K562 (cell line): Measurements from ENCODE around the gene CCDC73. TPM values are rescaled to one million over a fixed set of nuclear protein-coding genes. Genes with fewer than 3 reads are reported as not detected.

Experiments used
- ATAC-seq: fragments of 200-7000 bp; cut with Tn5 transposase; 3 replicates; pipeline ENCODE4 v1.9.1; 2020; ENCODE audit warnings: moderate library complexity
- BruUV-seq: library from RNA; stranded (reverse); fragments of 400-500 nt; replicated peaks from 2 replicates; lab custom pipeline; 2021; lab: Mats Ljungman, UMichigan
- CTCF ChIA-PET: fragments of 300-600 bp; formaldehyde crosslinking; extraction: SDS; loops from one replicate; lab custom pipeline; 2021; ENCODE audit warnings: low intra/inter-chr PET ratio; lab: Yijun Ruan, JAX
- POLR2A ChIA-PET: fragments of 300-600, 350-650 bp; sonication (Branson Sonifier 250); formaldehyde crosslinking; extraction: SDS; loops from one replicate; lab custom pipeline; 2021; ENCODE audit warnings: antibody characterized with exemption, inconsistent platforms; lab: Yijun Ruan, JAX
- DNase-seq, 4 experiments: peaks; one replicate each; pipeline versions ENCODE4 v3.0.0 to v3.0.0-alpha.2; 2011 to 2018; ENCODE audit warnings: low spot score in 3 of 4, mixed read lengths in 3 of 4; ENCODE audit errors: extremely low read depth in 1 of 4
- FAIRE-seq: peaks from 2 replicates; lab custom pipeline; 2011; peaks lifted over from hg19 to GRCh38; lab: Jason Lieb, UNC
- H2AFZ ChIP-seq: 2 replicates; pipeline ENCODE4 v1.6.0; 2011; ENCODE audit warnings: low read depth, low read length, control low read depth, inconsistent platforms
- H3K27ac ChIP-seq: fragments of 200-600 bp; 3 replicates; pipeline ENCODE4 v1.8.0; 2011; ENCODE audit warnings: low read depth, mild to moderate bottlenecking, control low read depth, inconsistent platforms, low read length, moderate library complexity, mixed read lengths; ENCODE audit errors: extremely low read depth
- H3K27me3 ChIP-seq, 2 experiments: fragments of 300-600 bp in 1 of 2; 2 replicates in 1 of 2; 3 replicates in 1 of 2; pipeline versions ENCODE4 v1.6.0 to v1.8.0; 2011; ENCODE audit warnings: inconsistent platforms in 2 of 2, low read length in 2 of 2, mild to moderate bottlenecking in 1 of 2, mixed read lengths in 1 of 2, moderate library complexity in 1 of 2; ENCODE audit not compliant: control insufficient read depth in 2 of 2, insufficient read depth in 2 of 2
- H3K36me3 ChIP-seq: fragments of 300-600 bp; 3 replicates; pipeline ENCODE4 v1.8.0; 2011; ENCODE audit warnings: mild to moderate bottlenecking, low read length, inconsistent platforms; ENCODE audit not compliant: control insufficient read depth, insufficient read depth
- H3K4me1 ChIP-seq, 2 experiments: fragments of 200-600 bp in 1 of 2; replicated peaks in 1 of 2; 2 replicates in 1 of 2; 3 replicates in 1 of 2; pipeline versions ENCODE4 v1.5.1 to v1.8.0; 2011; ENCODE audit warnings: inconsistent platforms in 2 of 2, low read length in 2 of 2, mild to moderate bottlenecking in 1 of 2, mixed read lengths in 1 of 2, moderate library complexity in 1 of 2; ENCODE audit not compliant: control insufficient read depth in 2 of 2, insufficient read depth in 2 of 2
- H3K4me2 ChIP-seq: 2 replicates; pipeline ENCODE4 v1.6.1; 2011; ENCODE audit warnings: low read length, control low read depth, inconsistent platforms, mixed read lengths; ENCODE audit not compliant: insufficient read depth
- H3K4me3 ChIP-seq: fragments of 200-600 bp; sonication (generic), shearing (Covaris generic); 2 replicates; pipeline ENCODE4 v1.5.1; 2016; ENCODE audit warnings: control low read depth, inconsistent platforms
- H3K79me2 ChIP-seq: fragments of 200-600 bp; 3 replicates; pipeline ENCODE4 v1.8.0; 2011; ENCODE audit warnings: low read length, inconsistent platforms; ENCODE audit not compliant: control insufficient read depth, insufficient read depth
- H3K9ac ChIP-seq, 2 experiments: 2 replicates each; pipeline versions ENCODE4 v1.6.0 to v1.6.1; 2011; ENCODE audit warnings: low read depth in 2 of 2, low read length in 2 of 2, control low read depth in 1 of 2, inconsistent platforms in 1 of 2, mild to moderate bottlenecking in 1 of 2, mixed read lengths in 1 of 2; ENCODE audit not compliant: insufficient read depth in 1 of 2
- H3K9me1 ChIP-seq: one replicate; pipeline ENCODE4 v1.6.0; 2011; ENCODE audit warnings: inconsistent platforms, mild to moderate bottlenecking, low read length, moderate library complexity; ENCODE audit not compliant: control insufficient read depth, insufficient read depth
- H3K9me3 ChIP-seq: replicated peaks from 2 replicates; pipeline ENCODE4 v1.5.1; 2011; ENCODE audit warnings: low read depth, low read length, inconsistent platforms; ENCODE audit not compliant: control insufficient read depth, insufficient read depth
- H4K20me1 ChIP-seq: replicated peaks from 2 replicates; pipeline ENCODE4 v1.6.1; 2011; ENCODE audit warnings: low read length, inconsistent platforms, mixed read lengths; ENCODE audit not compliant: control insufficient read depth, insufficient read depth
- ILF3 ChIP-seq: fragments of 450-650 bp; IDR thresholded peaks from 2 replicates; pipeline ENCODE4 v1.6.1; 2018; ENCODE audit warnings: antibody characterized with exemption, mild to moderate bottlenecking, moderate library complexity, borderline replicate concordance
- MYBL2 ChIP-seq, 2 experiments: fragments of 450-650 bp in 1 of 2; sonication (generic) in 1 of 2; formaldehyde crosslinking in 1 of 2; IDR thresholded peaks; 2 replicates each; pipeline versions ENCODE4 v1.6.1 to v1.8.1; 2017 to 2022; ENCODE audit warnings: borderline replicate concordance in 1 of 2, inconsistent platforms in 1 of 2, low read depth in 1 of 2, mild to moderate bottlenecking in 1 of 2, missing genetic modification reagents in 1 of 2, moderate library complexity in 1 of 2
- ZBTB40 ChIP-seq, 2 experiments: fragments of 450-650 bp in 1 of 2; sonication (generic) in 1 of 2; formaldehyde crosslinking in 1 of 2; IDR thresholded peaks; 2 replicates each; pipeline versions ENCODE4 v1.7.1 to v1.9.0; 2016 to 2022; ENCODE audit warnings: inconsistent platforms in 1 of 2, mild to moderate bottlenecking in 1 of 2, missing genetic modification reagents in 1 of 2
- WGBS: fragments of 100-300 bp; shearing (Covaris generic); methylation state at CpG from one replicate; pipeline ENCODE4 v1.1.6; 2016; ENCODE audit warnings: low coverage, mixed read lengths; ENCODE audit not compliant: insufficient coverage; ENCODE audit errors: missing lambda C conversion rate; 5-methylcytosine and 5-hydroxymethylcytosine counted together
- in situ Hi-C: fragments of 300-500 bp; cut with MboI; formaldehyde crosslinking; loops from 4 replicates; pipeline ENCODE4 v1.15.0; 2018; ENCODE audit warnings: inconsistent platforms, mixed read lengths
- intact Hi-C: fragments of 100-400 bp; cut with micrococcal nuclease; formaldehyde crosslinking; loops from 2 replicates; pipeline ENCODE4 v1.14.2; 2022
- polyA plus RNA-seq, 8 experiments: library from polyadenylated mRNA; depleted of rRNA in 4 of 8; stranded (reverse) in 5 of 8; unstranded in 3 of 8; fragments of >200 nt; fragmentation: Nextera tagmentation in 2 of 8; fragmentation: Illumina TruSeq in 1 of 8; extraction: Ambion mirVana in 2 of 8; extraction: Trizol in 1 of 8; gene quantifications; 2 replicates each; pipeline versions ENCODE4 v1.2.1 to v1.2.3, GENCODE V29; 2011 to 2014; ENCODE audit warnings: inconsistent platforms in 1 of 8, missing spikeins in 1 of 8
- total RNA-seq, 7 experiments: library from RNA; depleted of rRNA in 6 of 7; stranded (reverse); fragments of >200 nt in 6 of 7; fragmentation: Illumina TruSeq in 2 of 7; extraction: Trizol in 2 of 7; gene quantifications; 2 replicates each; pipeline versions ENCODE4 v1.2.1 to v1.2.3, GENCODE V29; 2011 to 2021; ENCODE audit warnings: low replicate concordance in 1 of 7
- TF ChIP-seq, protein P1 (sequence below): sonication (generic); formaldehyde crosslinking; IDR thresholded peaks from 2 replicates; pipeline ENCODE4 v1.8.1; 2023; ENCODE audit warnings: mild to moderate bottlenecking, missing genetic modification reagents

The CCDC73 gene
- total and polyA plus RNA-seq, 9 of the 15 experiments (the other 6 are each of a cell fraction or from before 2014, with no cell fraction given), result 0.20 to 0.21 TPM; not detected in 7

DNA sequence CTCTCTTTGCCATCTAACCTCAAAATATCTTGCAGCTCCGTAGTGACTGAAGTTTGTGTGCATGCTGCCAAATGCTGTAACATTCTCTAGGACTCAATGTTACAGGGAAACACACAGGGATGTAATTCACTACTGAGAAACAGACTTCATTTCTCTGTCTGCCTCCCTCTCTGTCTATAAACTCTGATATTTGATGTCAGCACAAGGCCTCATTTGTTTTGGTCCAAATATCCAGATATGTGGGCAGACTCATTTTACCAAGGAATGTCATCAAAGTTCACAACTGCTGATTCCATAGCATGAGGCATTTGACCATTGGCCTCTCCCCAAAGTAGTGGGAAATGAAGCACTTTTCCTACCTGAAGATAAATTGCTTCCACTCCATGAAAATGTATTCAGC is 32.8 kb upstream of the CCDC73 start (continued):
- no peak for TF ChIP-seq MYBL2 (IDR thresholded peaks at IDR 0.05; ENCODE audit: low read depth)
- no peak for TF ChIP-seq MYBL2 (CRISPR knock-in tag; IDR thresholded peaks at IDR 0.05; ENCODE audit: borderline replicate concordance)
- no peak for TF ChIP-seq ILF3

GRCh38 chr11:32826113-32826512 is 31.7 kb upstream of the CCDC73 start:
- Histone ChIP-seq H3K36me3 (no peaks in the 10 kb centered on the region), H3K27ac (no peak overlapping the region), H3K79me2 (no peaks in the 10 kb centered on the region), H3K9ac (no peak overlapping the region), H2AFZ (no peak overlapping the region), H3K4me1 (peaks cover 0 to 9% of the 10 kb centered on the region in 2 experiments; a peak in 2 of 5 replicates), H3K4me2 (no peak overlapping the region), H3K9me3 (no peaks in the 10 kb centered on the region), H3K4me3 (no peak overlapping the region), H4K20me1 (no peaks in the 10 kb centered on the region), H3K9me1 (no peaks in the 10 kb centered on the region), H3K27me3 (peaks cover 10 to 23% of the 10 kb centered on the region in 2 experiments)
- ChIA-PET CTCF (interaction anchor here (0.7 kb wide), 1 partner anchor 33 kb away, joined by 3 read pairs; no protein-coding TSS in a partner anchor), POLR2A (interaction anchor here (0.7 to 1.3 kb wide), 2 partner anchors 13 to 23 kb away, joined by 3 read pairs; no protein-coding TSS in a partner anchor)
- intact Hi-C loops, result no loop called here
- BruUV-seq, result no TSS peak
- TF ChIP-seq, protein P1, sequence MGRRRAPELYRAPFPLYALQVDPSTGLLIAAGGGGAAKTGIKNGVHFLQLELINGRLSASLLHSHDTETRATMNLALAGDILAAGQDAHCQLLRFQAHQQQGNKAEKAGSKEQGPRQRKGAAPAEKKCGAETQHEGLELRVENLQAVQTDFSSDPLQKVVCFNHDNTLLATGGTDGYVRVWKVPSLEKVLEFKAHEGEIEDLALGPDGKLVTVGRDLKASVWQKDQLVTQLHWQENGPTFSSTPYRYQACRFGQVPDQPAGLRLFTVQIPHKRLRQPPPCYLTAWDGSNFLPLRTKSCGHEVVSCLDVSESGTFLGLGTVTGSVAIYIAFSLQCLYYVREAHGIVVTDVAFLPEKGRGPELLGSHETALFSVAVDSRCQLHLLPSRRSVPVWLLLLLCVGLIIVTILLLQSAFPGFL (CRISPR knock-in tag), result no peak
- TF ChIP-seq ZBTB40 (IDR thresholded peaks at IDR 0.05), result peak; percentile 85
- TF ChIP-seq ZBTB40 (CRISPR knock-in tag; IDR thresholded peaks at IDR 0.05), result peak; percentile 65
- FAIRE-seq (no peak), DNase-seq (no peak), ATAC-seq (no peak)
- in situ Hi-C loops, result no loop called here
- 0% methylated on average over 3 of the region's 3 CpGs for WGBS
